Measurements from ENCODE around the gene CNGA4.
"Not testable (repeated sequence)": the region's sequence is repeated elsewhere in the genome, so short reads cannot be mapped to it uniquely, and the experiment has no call there.

CNGA4 gene

DNA sequence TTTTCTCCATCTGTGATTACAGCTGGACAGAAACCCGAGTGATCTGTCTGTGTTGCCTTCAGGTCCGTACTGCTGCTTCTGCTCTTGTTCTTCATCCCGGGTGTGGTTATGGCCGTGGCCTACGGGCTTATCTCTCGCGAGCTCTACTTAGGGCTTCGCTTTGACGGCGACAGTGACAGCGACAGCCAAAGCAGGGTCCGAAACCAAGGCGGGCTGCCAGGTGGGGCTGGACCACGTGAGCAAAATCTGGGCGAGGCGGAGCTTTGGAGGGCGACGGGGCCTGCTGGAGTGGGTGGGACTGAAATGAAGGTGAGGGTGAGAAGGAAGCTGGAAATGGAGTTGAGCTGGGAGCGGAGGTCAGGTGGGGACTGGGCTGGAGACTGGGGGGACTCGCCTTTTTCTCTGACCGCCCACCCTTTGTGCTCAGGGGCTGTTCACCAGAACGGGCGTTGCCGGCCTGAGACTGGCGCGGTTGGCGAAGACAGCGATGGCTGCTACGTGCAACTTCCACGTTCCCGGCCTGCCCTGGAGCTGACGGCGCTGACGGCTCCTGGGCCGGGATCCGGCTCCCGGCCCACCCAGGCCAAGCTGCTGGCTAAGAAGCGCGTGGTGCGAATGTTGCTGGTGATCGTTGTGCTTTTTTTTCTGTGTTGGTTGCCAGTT is 31.8 kb downstream of the CNGA4 start:
- H3K27ac Mint-ChIP-seq, result peak overlapping the region in 1 of 2 donors; percentile 84
- no peaks in the 10 kb centered on the region for H3K9me3 Mint-ChIP-seq
- H3K27me3 Mint-ChIP-seq, result peaks cover 34% of the 10 kb centered on the region
- DNase-seq (no peak), ATAC-seq (no peak)
- H3K4me3 Mint-ChIP-seq, result no peak overlapping the region
- H3K4me1 Mint-ChIP-seq, result no peaks in the 10 kb centered on the region

DNA sequence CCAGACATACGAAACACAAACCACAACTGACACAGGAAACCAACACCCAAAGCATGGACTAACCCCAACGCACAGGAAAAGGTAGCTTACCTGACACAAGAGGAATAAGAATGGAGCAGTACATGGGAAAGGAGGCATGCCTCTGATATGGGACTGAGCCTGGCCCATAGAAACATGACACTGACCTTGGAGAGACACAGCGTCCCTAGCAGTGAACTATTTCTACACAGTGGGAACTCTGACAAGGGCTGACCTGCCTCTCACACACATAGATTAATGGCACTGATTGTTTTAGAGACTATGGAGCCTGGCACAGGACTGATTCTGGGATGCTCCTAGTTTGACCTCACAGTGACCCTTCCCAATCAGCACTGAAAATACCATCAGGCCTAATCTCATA is 32.7 kb downstream of the CNGA4 start:
- ATAC-seq (no peak), DNase-seq (no peak)
- H3K27ac Mint-ChIP-seq, result no peak overlapping the region
- H3K4me1 Mint-ChIP-seq, result no peaks in the 10 kb centered on the region
- H3K27me3 Mint-ChIP-seq, result peaks cover 38% of the 10 kb centered on the region
- H3K4me3 Mint-ChIP-seq, result no peak overlapping the region
- no peaks in the 10 kb centered on the region for H3K9me3 Mint-ChIP-seq

DNA sequence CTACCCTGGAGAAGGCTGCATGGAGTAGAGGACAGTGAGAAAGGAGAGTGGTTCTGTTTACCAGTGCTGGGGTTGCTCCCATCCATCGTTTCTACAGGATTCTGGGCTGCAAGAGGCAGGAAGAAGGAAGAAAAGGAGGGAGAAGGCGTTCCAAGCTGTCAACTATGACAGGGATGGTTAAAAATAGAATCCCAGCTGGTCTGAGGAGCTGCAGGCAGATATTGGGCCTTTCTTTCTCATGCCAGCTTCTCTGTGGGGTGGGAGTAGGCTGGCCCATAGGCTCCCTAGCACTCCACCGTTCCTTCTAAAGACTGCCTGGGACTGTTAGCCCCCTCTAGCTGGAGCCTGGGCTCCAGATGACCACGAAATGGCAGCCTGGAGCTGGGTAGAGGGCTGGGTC is 34.3 kb downstream of the CNGA4 start:
- Mint-ChIP-seq H3K27me3 (peaks cover 48% of the 10 kb centered on the region), H3K4me3 (no peak overlapping the region), H3K27ac (no peak overlapping the region), H3K9me3 (no peaks in the 10 kb centered on the region), H3K4me1 (no peaks in the 10 kb centered on the region)
- DNase-seq (no peak), ATAC-seq (no peak)

DNA sequence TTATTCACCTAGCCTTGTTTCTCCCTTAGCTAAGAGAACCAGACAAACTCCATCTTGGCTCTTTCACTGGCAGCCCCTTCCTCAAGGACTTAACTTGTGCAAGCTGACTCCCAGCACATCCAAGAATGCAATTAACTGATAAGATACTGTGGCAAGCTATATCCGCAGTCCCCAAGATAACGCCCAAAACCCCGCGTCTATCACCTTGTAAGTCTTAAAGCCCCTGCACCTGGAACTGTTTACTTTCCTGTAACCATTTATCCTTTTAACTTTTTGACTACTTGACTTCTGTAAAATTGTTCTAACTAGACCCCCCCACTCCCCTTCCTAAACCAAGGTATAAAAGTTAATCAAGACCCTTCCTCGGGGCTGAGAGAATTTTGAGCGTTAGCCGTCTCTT is 41.9 kb downstream of the CNGA4 start:
- not testable (repeated sequence) for ATAC-seq, H3K27ac Mint-ChIP-seq
- peaks cover 69% of the 10 kb centered on the region for H3K27me3 Mint-ChIP-seq

DNA sequence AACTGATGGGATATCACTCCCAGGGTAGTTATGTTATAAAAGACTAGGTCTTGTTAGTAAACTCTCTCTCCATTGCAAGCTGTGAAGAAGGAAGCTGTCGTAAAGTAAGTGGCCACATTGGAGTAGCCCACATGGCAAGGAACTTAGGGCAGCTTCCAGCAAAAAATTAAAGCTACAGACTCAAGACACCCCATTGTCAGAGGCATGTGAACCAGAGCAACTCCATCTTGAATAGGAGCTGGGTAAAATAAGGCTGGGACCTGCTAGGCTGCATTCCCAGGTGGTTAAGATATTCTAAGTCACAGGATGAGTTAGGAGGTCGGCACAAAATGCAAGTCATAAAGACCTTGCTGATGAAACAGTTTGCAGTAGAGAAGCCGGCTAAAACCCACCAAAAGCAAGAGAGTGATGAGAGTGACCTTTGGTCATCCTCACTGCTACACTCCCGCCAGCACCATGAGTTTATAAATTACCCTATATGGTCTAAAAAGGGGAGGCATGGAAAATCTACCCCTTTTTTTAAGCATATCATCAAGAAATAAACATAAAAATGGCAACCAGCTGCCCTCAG is 44.6 kb downstream of the CNGA4 start:
- DNase-seq, result no peak
- no peak for ATAC-seq
- H3K27me3 Mint-ChIP-seq, result peaks cover 60% of the 10 kb centered on the region
- H3K27ac Mint-ChIP-seq, result no peak overlapping the region
- H3K4me1 Mint-ChIP-seq, result no peaks in the 10 kb centered on the region
- H3K4me3 Mint-ChIP-seq, result no peak overlapping the region
- H3K9me3 Mint-ChIP-seq, result no peaks in the 10 kb centered on the region

More for the DNA sequence above, 41.9 kb downstream of the CNGA4 start:
- DNase-seq, H3K4me1 Mint-ChIP-seq, H3K9me3 Mint-ChIP-seq, H3K4me3 Mint-ChIP-seq: not testable (repeated sequence)

- H3K4me1 Mint-ChIP-seq, result no peaks in the 10 kb centered on the region
- peaks cover 60% of the 10 kb centered on the region for H3K27me3 Mint-ChIP-seq
- no peak overlapping the region for H3K4me3 Mint-ChIP-seq
- H3K9me3 Mint-ChIP-seq, result no peaks in the 10 kb centered on the region
- DNase-seq, result no peak
- no peak overlapping the region for H3K27ac Mint-ChIP-seq
- no peak for ATAC-seq
Measured at GRCh38 chr11:6284250-6284649, 45.4 kb downstream of the CNGA4 start.

DNA sequence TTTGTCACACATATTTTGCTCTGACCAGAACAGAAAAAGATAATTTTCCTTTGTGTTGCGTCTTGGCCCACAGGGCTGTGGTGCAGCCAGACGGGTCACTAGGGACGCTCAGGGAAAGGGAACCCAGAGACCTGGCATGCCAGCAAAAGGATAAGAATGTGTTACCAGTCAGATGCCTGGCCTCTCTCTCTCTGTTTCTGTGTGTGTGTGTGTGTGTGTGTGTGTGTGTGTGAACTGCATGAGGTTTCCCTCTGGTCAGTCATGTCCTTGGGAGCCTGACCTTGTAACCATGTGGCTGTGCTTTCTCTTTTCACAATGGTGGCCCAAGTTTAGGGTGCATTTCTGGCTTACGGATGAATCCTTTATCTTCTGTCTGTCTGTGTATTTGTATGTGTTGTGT is 46.1 kb downstream of the CNGA4 start:
- ATAC-seq, result no peak
- Mint-ChIP-seq H3K9me3 (no peaks in the 10 kb centered on the region), H3K4me1 (no peaks in the 10 kb centered on the region), H3K27ac (no peak overlapping the region), H3K27me3 (peaks cover 66% of the 10 kb centered on the region), H3K4me3 (no peak overlapping the region)
- DNase-seq, result no peak
